Ectodermal cell (in vitro differentiated cells): ENCODE measurements around the gene SAP30. TPM values are rescaled to one million over a fixed set of nuclear protein-coding genes. Genes with fewer than 3 reads are reported as not detected.

Experiments
- H3K27ac ChIP-seq: 2 replicates; pipeline ENCODE4 v1.7.0; 2013; ENCODE audit warnings: mild to moderate bottlenecking, low read depth, low read length; ENCODE audit not compliant: insufficient read depth, poor library complexity, severe bottlenecking
- H3K27me3 ChIP-seq: 2 replicates; pipeline ENCODE4 v1.7.0; 2013; ENCODE audit warnings: mild to moderate bottlenecking, low read length; ENCODE audit not compliant: insufficient read depth, control insufficient read depth, poor library complexity, severe bottlenecking
- H3K36me3 ChIP-seq: one replicate; pipeline ENCODE4 v1.7.0; 2013; ENCODE audit warnings: low read length; ENCODE audit not compliant: control insufficient read depth, insufficient read depth
- H3K4me1 ChIP-seq: one replicate; pipeline ENCODE4 v1.7.0; 2013; ENCODE audit warnings: low read length; ENCODE audit not compliant: control insufficient read depth, insufficient read depth
- H3K4me3 ChIP-seq: 2 replicates; pipeline ENCODE4 v1.7.0; 2013; ENCODE audit warnings: low read depth, low read length, control low read depth; ENCODE audit not compliant: insufficient read depth
- H3K9me3 ChIP-seq: 2 replicates; pipeline ENCODE4 v1.7.0; 2013; ENCODE audit warnings: mild to moderate bottlenecking, low read length, moderate library complexity; ENCODE audit not compliant: control insufficient read depth
- WGBS, 2 experiments: methylation state at CpG; one replicate each; pipeline ENCODE4 v1.1.7; 2013; ENCODE audit warnings: missing lambda C conversion rate in 2 of 2; 5-methylcytosine and 5-hydroxymethylcytosine counted together
- polyA plus RNA-seq, 4 experiments: library from polyadenylated mRNA; stranded (reverse); fragments of 50-300 nt; gene quantifications; one replicate each; pipeline ENCODE4 v1.2.3, GENCODE V29; 2013

Gene SAP30, protein sequence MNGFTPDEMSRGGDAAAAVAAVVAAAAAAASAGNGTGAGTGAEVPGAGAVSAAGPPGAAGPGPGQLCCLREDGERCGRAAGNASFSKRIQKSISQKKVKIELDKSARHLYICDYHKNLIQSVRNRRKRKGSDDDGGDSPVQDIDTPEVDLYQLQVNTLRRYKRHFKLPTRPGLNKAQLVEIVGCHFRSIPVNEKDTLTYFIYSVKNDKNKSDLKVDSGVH
- 27.6 TPM for polyA plus RNA-seq (2013, experiment 1 of 4)
- polyA plus RNA-seq (2013, experiment 2 of 4) = 24.1 TPM
- polyA plus RNA-seq (2013, experiment 3 of 4) = 30.7 TPM
- 31.6 TPM for polyA plus RNA-seq (2013, experiment 4 of 4)

DNA sequence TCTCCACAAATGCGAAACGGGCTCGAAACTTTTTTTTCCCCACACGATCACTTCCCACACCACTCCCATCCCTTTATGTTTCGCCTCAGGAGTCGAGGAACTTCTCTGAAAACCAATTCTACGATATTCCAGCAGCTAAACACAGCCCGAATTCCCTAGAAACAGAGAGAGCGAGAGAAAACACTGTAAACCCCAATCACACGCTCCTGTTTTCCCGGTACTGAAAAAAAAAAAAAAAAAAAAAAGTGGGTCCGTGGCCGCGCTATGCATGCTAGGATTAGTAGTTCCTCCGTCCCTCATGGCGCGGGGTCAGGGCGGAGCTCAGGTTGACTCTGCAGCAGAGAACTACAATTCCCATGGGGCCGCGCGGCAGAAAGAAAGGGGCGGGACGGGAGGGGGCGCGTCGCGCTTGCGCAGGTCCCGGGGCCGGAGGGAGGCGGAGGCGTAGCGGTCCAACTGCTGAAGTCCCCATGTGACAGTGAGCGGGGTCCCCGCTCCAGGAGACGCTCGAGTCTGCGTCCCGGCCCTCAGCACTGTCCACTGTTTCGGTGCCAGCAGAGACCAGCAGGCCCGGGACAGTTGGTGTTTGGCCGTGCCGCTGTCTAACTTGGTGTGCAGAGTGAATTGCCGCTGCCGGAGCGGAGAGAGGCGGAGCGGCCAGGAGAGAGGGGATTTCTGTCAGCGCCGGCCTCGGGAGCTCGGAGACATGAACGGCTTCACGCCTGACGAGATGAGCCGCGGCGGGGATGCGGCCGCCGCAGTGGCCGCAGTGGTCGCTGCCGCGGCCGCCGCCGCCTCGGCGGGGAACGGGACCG is at the start of gene SAP30:
Gene SAP30, plus strand, starts transcription at position 478 of the 815 bp plus-strand sequence. Its CDS starts 229 bp downstream, at position 707.
- Histone ChIP-seq H3K4me1 (no peaks in the 10 kb centered on the region), H3K9me3 (no peaks in the 10 kb centered on the region), H3K36me3 (no peaks in the 10 kb centered on the region), H3K27ac (peak within 1 kb of the TSS; percentile 94), H3K4me3 (peak within 1 kb of the TSS; percentile 74), H3K27me3 (no peaks in the 10 kb centered on the region)
- 0% methylated on average over 72 of the region's 72 CpGs for WGBS, 2 experiments

DNA sequence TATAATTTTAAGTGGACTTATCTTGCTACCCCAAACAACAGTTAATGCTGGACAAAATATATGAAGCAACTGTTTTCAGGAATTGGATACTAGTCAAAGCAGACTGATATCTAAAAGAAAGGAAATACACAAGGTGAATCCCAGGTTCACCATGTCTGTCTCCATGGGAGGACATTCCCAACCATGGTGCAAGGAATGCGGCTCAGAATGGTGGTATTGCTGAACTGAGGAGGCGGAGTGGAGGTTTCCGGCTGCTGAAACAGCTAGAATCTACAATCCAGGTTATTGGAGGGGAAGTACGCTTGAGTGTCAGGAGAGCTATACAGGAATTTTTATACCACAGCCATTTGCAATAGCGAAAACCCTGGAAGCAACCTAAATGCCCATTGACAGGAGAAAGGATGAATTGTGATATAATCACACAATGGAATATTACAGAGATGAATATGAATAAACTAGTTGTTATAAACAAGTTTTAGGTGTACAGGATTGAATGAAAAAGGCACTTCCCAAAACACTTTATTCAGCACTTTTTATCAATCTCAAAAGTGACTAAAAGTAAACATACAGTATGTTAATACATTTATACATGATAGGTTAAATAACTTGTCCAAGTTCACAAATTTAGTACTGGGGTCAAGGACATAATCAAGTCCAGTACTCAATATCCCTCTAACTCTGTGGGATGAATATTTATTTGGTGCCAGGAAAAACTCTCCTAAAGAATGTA is 45.6 kb upstream of the SAP30 start:
- Histone ChIP-seq H3K9me3 (no peaks in the 10 kb centered on the region), H3K36me3 (peaks cover 7% of the 10 kb centered on the region), H3K4me1 (no peaks in the 10 kb centered on the region), H3K27me3 (no peaks in the 10 kb centered on the region), H3K27ac (no peak overlapping the region), H3K4me3 (no peak overlapping the region)
- 93 to 98% methylated on average over 5 of the region's 5 CpGs for WGBS, 2 experiments

DNA sequence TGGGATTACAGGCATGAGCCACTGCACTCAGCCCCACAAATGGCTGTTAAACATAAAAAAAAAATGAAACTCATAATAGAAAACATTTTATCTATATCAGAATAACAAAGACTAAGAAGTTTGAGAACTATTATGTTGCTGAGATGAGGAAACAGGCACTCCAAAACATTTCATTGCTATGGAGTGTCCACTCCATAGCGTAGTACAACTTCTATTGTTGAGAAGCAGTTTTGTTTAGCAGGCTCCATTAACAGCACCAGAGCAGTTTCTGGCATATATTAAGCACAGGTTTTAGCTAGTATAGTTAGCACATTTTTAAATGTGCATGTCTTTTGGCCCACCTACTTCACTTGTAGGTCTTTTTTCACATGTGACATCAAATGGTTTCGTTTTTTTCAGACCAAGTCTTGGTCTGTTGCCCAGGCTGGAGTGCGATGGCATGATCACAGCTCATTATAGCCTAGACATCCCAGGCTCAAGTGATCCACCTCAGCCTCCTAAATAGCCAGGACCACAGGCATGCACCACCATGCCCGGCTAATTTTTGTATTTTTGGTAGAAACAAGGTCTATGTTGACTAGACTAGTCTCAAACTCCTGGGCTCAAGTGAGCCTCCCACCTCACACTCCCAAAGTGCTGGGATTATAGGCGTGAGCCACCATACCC is 42.4 kb upstream of the SAP30 start:
- 91 to 96% methylated on average over 5 of the region's 5 CpGs for WGBS, 2 experiments
- Histone ChIP-seq H3K27ac (no peak overlapping the region), H3K4me1 (peaks cover 5% of the 10 kb centered on the region), H3K9me3 (no peaks in the 10 kb centered on the region), H3K27me3 (no peaks in the 10 kb centered on the region), H3K4me3 (no peak overlapping the region), H3K36me3 (peaks cover 17% of the 10 kb centered on the region)

DNA sequence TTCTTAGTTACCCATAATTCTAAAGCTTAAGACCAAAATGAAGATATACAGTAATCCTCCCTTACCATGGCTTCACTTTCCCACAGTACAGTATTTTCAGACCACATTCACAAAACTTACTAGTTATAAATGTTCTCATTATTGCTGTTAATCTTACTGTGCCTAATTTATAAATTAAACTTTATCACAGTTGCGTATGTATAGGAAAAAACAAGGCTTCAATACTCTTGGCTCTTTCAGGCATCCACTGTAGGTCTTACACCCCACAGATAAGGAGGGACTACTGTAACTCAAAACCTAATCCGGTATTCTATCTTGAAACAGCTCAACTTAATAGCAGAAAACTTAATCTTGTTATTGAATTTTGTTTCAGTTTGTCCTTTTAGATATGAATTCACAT is 40.2 kb upstream of the SAP30 start:
- 100% methylated on average over 1 to 2 of the region's 2 CpGs for WGBS, 2 experiments
- peaks cover 5% of the 10 kb centered on the region for H3K4me1 ChIP-seq
- H3K27ac ChIP-seq = no peak overlapping the region
- no peaks in the 10 kb centered on the region for H3K9me3 ChIP-seq
- H3K36me3 ChIP-seq = peaks cover 17% of the 10 kb centered on the region
- no peak overlapping the region for H3K4me3 ChIP-seq
- H3K27me3 ChIP-seq = no peaks in the 10 kb centered on the region

DNA sequence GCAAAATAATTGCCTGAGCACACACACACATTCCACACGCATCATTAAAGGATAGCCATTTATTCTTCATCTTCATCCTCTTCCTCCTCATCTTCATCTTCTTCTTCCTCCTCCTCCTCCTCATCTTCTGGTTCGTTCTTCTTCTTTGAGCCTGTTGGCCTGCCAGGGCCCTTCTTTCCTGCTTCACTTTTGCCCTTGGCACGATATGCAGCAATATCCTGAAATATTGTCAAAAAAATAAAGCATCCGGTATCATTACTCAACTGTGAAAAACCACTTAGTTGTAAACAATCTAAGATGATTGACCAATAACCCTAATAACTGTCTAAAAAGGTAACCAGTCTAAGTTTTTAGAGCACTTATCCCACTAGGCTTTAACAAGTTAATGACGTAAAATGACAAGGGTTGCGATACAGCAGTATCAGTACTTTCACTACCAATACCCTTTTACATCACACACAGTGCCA is 38.7 kb upstream of the SAP30 start:
- Histone ChIP-seq H3K27me3 (no peaks in the 10 kb centered on the region), H3K27ac (no peak overlapping the region), H3K4me1 (peaks cover 5% of the 10 kb centered on the region), H3K36me3 (peaks cover 17% of the 10 kb centered on the region), H3K9me3 (no peaks in the 10 kb centered on the region), H3K4me3 (peak overlapping the region; percentile 93)
- 91 to 92% methylated on average over 6 of the region's 6 CpGs for WGBS, 2 experiments

DNA sequence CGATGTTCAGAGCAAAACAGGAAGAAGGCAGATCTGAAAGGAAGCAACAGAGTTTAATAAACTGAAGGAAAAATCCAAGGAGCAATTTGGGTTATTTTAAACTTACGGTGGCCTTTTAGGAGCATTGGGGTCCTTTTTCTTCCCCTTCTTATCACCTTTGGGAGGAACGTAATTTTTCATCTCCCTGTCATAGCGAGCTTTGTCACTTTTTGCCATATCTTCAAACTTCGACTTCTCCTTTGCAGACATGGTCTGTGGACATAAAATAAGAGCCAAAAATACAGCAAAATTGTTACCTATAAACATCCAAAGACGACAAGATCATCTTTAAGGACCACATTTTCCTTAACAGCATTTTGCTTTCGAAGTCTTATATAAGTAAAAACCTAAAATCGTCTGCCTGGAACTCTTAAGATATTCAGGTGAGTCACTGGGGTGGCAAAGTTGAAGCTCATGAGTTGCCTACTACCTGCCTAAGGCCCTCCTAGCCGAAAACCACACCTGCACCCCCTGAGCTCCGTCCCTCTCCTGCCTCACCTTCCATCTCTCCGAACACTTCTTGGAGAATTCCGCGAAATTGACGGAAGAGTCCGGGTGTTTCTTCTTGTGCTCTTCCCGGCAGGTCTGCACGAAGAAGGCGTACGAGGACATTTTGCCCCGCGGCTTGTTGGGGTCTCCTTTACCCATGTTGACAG is 37.6 kb upstream of the SAP30 start:
- WGBS, 2 experiments = 22% methylated on average over 21 of the region's 21 CpGs
- H3K9me3 ChIP-seq = no peaks in the 10 kb centered on the region
- H3K4me3 ChIP-seq = peak overlapping the region; percentile 93
- peaks cover 5% of the 10 kb centered on the region for H3K4me1 ChIP-seq
- no peak overlapping the region for H3K27ac ChIP-seq
- H3K36me3 ChIP-seq = peaks cover 17% of the 10 kb centered on the region
- H3K27me3 ChIP-seq = no peaks in the 10 kb centered on the region

DNA sequence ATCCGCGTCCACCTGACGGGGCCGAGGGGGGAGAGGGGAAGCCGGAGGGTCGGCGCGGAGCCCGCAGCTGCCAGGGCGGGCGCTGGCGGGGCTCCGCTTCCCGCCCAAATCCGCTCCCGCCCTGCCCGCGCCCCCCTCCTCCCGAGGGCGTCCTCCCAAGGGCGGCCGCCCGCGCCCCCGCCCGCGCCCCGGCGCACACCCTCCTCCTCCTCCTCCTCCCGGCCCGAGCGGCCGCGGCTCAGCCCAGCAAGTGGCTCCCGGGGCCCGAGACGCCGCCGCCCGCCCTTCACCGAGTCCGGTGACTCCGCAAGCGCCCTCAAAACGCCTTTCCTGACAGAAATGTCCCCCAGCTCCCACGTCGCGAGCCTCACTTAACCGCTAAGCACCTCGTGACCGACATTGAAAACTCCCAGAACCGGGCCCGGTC is 37.1 kb upstream of the SAP30 start:
- Histone ChIP-seq H3K27ac (peak overlapping the region; percentile 99), H3K27me3 (no peaks in the 10 kb centered on the region)
- WGBS, 2 experiments = 0% methylated on average over 51 to 53 of the region's 53 CpGs

DNA sequence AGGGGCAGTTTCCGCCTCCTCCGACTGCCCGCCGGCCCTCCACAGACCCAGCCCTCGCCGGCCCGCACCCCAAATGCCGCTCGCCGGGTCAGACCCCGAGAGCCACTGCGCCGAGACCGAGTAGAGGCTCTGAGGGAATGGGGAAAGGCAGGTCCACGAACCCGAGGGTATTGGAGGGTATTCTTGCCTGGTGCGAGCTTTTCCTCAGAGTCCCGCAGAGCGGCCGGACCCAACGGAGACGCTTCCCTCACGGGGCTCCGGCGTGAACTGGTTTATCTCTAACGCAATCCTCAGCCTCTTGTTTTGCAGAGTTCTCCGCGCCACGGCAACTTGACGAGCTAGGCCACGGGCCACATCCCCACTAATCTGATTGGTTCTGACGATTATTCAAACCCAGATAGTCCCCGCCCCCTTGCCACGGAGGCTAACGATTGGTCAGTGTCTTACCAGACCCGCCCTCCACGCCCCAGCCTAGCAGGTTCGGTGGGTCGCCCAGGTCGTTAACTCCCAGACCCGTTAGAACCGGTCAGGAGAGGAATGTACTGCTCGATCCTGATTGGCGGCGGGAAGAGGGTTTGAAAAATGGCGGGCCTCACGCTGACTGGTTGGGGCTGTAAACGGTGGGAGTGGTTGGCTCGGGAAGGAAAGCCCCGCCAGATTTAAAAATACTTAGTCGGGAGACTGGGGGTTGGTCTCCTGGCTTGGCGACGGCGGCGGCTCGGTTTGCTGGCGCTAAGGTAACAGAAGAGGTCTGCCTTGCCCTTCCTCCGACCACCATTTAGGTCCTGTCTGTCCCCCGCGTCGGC is 36.5 kb upstream of the SAP30 start, which contains the start of gene HMGB2:
Gene HMGB2, minus strand, starts transcription at position 274 of the 806 bp plus-strand sequence. CDS start 709 bp downstream, outside the sequence.
- H3K9me3 ChIP-seq = no peaks in the 10 kb centered on the region
- H3K36me3 ChIP-seq = peaks cover 13% of the 10 kb centered on the region
- peaks cover 5% of the 10 kb centered on the region for H3K4me1 ChIP-seq
- H3K27ac ChIP-seq = peak within 1 kb of the TSS; percentile 99
- no peaks in the 10 kb centered on the region for H3K27me3 ChIP-seq
- peak within 1 kb of the TSS; percentile 93 for H3K4me3 ChIP-seq
- 0% methylated on average over 61 of the region's 61 CpGs for WGBS, 2 experiments

More for the DNA sequence above, 37.1 kb upstream of the SAP30 start:
- Histone ChIP-seq H3K4me3 (peak overlapping the region; percentile 93), H3K9me3 (no peaks in the 10 kb centered on the region), H3K36me3 (peaks cover 14% of the 10 kb centered on the region), H3K4me1 (peaks cover 5% of the 10 kb centered on the region)
